Measurements from ENCODE around the gene EFCAB8. TPM values are rescaled to one million over a fixed set of nuclear protein-coding genes. Genes with fewer than 3 reads are reported as not detected.

The EFCAB8 gene
- total and polyA plus RNA-seq, 4 donors = 0.25 TPM; not detected in 3

DNA sequence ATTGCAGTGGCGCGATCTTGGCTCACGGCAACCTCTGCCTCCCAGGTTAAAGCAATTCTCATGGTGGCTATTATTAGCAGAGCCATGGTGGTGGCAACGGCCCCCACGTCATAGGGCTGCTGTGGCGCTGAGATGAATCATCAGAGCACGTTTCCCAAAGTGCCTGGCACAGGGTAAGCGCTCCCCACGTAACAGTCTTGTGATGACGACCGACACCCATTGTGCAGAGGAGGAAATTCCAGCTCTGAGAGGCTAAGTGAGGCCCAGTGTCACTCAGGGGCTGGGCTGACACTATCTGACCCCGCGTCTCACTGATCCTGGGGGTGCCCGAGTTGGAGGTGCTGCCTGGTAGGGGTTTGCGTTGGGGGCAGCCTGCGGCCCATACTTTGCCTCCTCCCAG, 129.3 kb downstream of the EFCAB8 start (continued):
- TF ChIP-seq, protein P1, sequence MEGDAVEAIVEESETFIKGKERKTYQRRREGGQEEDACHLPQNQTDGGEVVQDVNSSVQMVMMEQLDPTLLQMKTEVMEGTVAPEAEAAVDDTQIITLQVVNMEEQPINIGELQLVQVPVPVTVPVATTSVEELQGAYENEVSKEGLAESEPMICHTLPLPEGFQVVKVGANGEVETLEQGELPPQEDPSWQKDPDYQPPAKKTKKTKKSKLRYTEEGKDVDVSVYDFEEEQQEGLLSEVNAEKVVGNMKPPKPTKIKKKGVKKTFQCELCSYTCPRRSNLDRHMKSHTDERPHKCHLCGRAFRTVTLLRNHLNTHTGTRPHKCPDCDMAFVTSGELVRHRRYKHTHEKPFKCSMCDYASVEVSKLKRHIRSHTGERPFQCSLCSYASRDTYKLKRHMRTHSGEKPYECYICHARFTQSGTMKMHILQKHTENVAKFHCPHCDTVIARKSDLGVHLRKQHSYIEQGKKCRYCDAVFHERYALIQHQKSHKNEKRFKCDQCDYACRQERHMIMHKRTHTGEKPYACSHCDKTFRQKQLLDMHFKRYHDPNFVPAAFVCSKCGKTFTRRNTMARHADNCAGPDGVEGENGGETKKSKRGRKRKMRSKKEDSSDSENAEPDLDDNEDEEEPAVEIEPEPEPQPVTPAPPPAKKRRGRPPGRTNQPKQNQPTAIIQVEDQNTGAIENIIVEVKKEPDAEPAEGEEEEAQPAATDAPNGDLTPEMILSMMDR (IDR thresholded peaks at IDR 0.05; ENCODE audit: low read depth, low read length, missing input control) = no peak
- no peak for TF ChIP-seq NR2F2 (IDR thresholded peaks at IDR 0.05)
- TF ChIP-seq, protein P2, sequence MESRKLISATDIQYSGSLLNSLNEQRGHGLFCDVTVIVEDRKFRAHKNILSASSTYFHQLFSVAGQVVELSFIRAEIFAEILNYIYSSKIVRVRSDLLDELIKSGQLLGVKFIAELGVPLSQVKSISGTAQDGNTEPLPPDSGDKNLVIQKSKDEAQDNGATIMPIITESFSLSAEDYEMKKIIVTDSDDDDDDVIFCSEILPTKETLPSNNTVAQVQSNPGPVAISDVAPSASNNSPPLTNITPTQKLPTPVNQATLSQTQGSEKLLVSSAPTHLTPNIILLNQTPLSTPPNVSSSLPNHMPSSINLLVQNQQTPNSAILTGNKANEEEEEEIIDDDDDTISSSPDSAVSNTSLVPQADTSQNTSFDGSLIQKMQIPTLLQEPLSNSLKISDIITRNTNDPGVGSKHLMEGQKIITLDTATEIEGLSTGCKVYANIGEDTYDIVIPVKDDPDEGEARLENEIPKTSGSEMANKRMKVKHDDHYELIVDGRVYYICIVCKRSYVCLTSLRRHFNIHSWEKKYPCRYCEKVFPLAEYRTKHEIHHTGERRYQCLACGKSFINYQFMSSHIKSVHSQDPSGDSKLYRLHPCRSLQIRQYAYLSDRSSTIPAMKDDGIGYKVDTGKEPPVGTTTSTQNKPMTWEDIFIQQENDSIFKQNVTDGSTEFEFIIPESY (IDR thresholded peaks at IDR 0.05) = no peak
- no peak for TF ChIP-seq RAD21 (IDR thresholded peaks at IDR 0.05)
- TF ChIP-seq ATF3 (IDR thresholded peaks at IDR 0.05) = no peak

DNA sequence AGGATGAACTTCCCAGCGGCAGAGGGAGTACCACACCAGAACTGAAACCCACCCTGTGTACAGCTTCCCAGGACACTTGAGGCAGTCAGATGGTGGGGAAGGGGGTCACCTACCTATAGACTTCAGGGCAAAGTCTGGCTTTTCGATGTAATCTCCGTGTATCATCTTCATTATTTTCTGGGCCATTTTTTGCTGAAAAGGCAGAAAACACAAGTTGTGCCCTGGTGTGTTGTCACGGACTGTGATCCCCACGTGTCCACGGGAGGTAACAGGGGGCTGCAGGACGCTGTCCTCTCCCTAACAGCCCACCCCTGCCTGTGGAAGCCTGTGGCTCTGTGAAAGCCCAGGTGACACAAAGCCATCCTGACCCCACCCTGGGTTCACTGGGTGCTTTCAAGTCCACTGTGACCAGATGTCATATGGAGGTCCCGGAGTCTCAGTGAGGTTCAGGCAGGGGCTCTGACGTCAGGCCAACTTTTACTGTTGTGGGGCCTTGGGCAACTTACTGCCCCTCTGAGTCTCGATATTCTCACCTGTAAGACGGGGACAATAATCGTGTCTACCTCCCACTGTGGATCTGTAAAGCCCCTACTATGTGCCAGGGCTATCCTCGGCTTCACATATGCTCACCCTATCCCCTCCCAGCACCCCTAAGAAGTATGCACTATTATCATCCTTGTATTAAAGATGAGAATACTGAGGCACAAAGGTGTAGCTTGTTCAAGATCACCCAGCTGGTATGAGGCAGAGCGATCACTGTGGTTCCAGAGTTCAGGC, 131.0 kb downstream of the EFCAB8 start:
- Histone ChIP-seq H3K27ac (ENCODE audit: low read depth in 1 of 2, low read length in 2 of 2) (no peak overlapping the region), H3K9me3 (ENCODE audit: control insufficient read depth in 4 of 4, low read length in 3 of 4) (no peaks in the 10 kb centered on the region), H3K4me1 (ENCODE audit: control insufficient read depth in 4 of 4, insufficient read depth in 4 of 4, low read length in 3 of 4) (no peaks in the 10 kb centered on the region), H3K27me3 (ENCODE audit: control insufficient read depth in 4 of 4, insufficient read depth in 4 of 4, low read length in 3 of 4) (no peaks in the 10 kb centered on the region), H3K9ac (ENCODE audit: low read depth in 1 of 2, low read length in 2 of 2) (no peak overlapping the region), H3K4me3 (ENCODE audit: low read depth in 1 of 3, low read length in 3 of 3) (no peak overlapping the region), H3K36me3 (ENCODE audit: control insufficient read depth in 4 of 4, insufficient read depth in 3 of 4, low read depth in 1 of 4, low read length in 3 of 4) (no peaks in the 10 kb centered on the region)
- DNase-seq (ENCODE audit: low spot score) = no peak
- WGBS = 84% methylated on average over 14 of the region's 14 CpGs
- no peak for TF ChIP-seq JUND (IDR thresholded peaks at IDR 0.05)
- TF ChIP-seq, protein P1 (IDR thresholded peaks at IDR 0.05; ENCODE audit: low read depth, low read length, missing input control) = no peak
- TF ChIP-seq HNF4G (IDR thresholded peaks at IDR 0.05) = no peak
- no peak for TF ChIP-seq MAX (IDR thresholded peaks at IDR 0.05)
- no peak for TF ChIP-seq ATF3 (IDR thresholded peaks at IDR 0.05)
- no peak for TF ChIP-seq YY1 (IDR thresholded peaks at IDR 0.05)
- TF ChIP-seq FOXA2 (IDR thresholded peaks at IDR 0.05) = no peak
- no peak for TF ChIP-seq NR2F2 (IDR thresholded peaks at IDR 0.05)
- no peak for TF ChIP-seq TAF1 (conservative IDR thresholded peaks at IDR 0.05)
- TF ChIP-seq RAD21 (IDR thresholded peaks at IDR 0.05) = no peak
- no peak for TF ChIP-seq EGR1 (IDR thresholded peaks at IDR 0.05; ENCODE audit: low read depth in 2 of 2)
- TF ChIP-seq, protein P2 (IDR thresholded peaks at IDR 0.05) = no peak
- no peak for TF ChIP-seq RXRA (IDR thresholded peaks at IDR 0.05)
- TF ChIP-seq FOXA1 (IDR thresholded peaks at IDR 0.05) = no peak

Measured in liver (tissue), 9 donors.